HK-2 (cell line): ENCODE data around the gene DLGAP3.

ENCODE experiments used
- DNase-seq: peaks from one replicate; pipeline ENCODE4 v3.0.0-alpha.2; 2018; ENCODE audit not compliant: unreplicated experiment

DLGAP3 gene

GRCh38 chr1:34900775-34901502, 28.5 kb downstream of the DLGAP3 start:
- no peak for DNase-seq

- DNase-seq = no peak
Measured at GRCh38 chr1:34899906-34900305, 29.5 kb downstream of the DLGAP3 start.

- DNase-seq = no peak
Measured at GRCh38 chr1:34899471-34899870, 30.0 kb downstream of the DLGAP3 start.

- no peak for DNase-seq
Measured at GRCh38 chr1:34898330-34898761, 31.1 kb downstream of the DLGAP3 start.

GRCh38 chr1:34896612-34897011, 32.8 kb downstream of the DLGAP3 start:
- no peak for DNase-seq

- no peak for DNase-seq
Measured at GRCh38 chr1:34889705-34890104, 39.7 kb downstream of the DLGAP3 start.

- no peak for DNase-seq
Measured at GRCh38 chr1:34887593-34887992, 41.9 kb downstream of the DLGAP3 start.

- DNase-seq = no peak
Measured at GRCh38 chr1:34885405-34886247, 43.8 kb downstream of the DLGAP3 start.

GRCh38 chr1:34884961-34885360, 44.5 kb downstream of the DLGAP3 start:
- no peak for DNase-seq

GRCh38 chr1:34884536-34884935, 44.9 kb downstream of the DLGAP3 start:
- no peak for DNase-seq

- DNase-seq = no peak
Measured at GRCh38 chr1:34879230-34879629, 50.2 kb downstream of the DLGAP3 start.

- DNase-seq = no peak
Measured at GRCh38 chr1:34876406-34876805, 53.0 kb downstream of the DLGAP3 start.

- no peak for DNase-seq
Measured at GRCh38 chr1:34874296-34874952, 55.0 kb downstream of the DLGAP3 start.

- no peak for DNase-seq
Measured at GRCh38 chr1:34872133-34872503, 57.3 kb downstream of the DLGAP3 start.

GRCh38 chr1:34871443-34872132, 57.9 kb downstream of the DLGAP3 start:
- DNase-seq = no peak

GRCh38 chr1:34870395-34870794, 59.1 kb downstream of the DLGAP3 start:
- no peak for DNase-seq

- DNase-seq = no peak
Measured at GRCh38 chr1:34869760-34870159, 59.7 kb downstream of the DLGAP3 start.

- DNase-seq = no peak
Measured at GRCh38 chr1:34868230-34869049, 61.0 kb downstream of the DLGAP3 start.

- no peak for DNase-seq
Measured at GRCh38 chr1:34867415-34867814, 62.0 kb downstream of the DLGAP3 start.

GRCh38 chr1:34866762-34867109, 62.7 kb downstream of the DLGAP3 start:
- no peak for DNase-seq
